Ishikawa (cell line): ENCODE data around the gene MYZAP.

Experiments used
- CEBPB ChIP-seq: IDR thresholded peaks from 2 replicates; pipeline ENCODE4 v1.6.1; 2012
- EP300 ChIP-seq: IDR thresholded peaks from 2 replicates; pipeline ENCODE4 v1.6.1; 2012; ENCODE audit warnings: borderline replicate concordance
- FOXM1 ChIP-seq: IDR thresholded peaks from 2 replicates; pipeline ENCODE4 v1.6.1; 2012; ENCODE audit warnings: low read depth, borderline replicate concordance
- MAX ChIP-seq: IDR thresholded peaks from 2 replicates; pipeline ENCODE4 v1.6.1; 2012
- RAD21 ChIP-seq: IDR thresholded peaks from 2 replicates; pipeline ENCODE4 v1.6.1; 2012; ENCODE audit warnings: low read depth
- TEAD4 ChIP-seq: IDR thresholded peaks from 2 replicates; pipeline ENCODE4 v1.6.1; 2012
- TF ChIP-seq, protein P1 (sequence below): IDR thresholded peaks from 2 replicates; pipeline ENCODE4 v1.6.1; 2012; ENCODE audit warnings: low read depth, mild to moderate bottlenecking

- TF ChIP-seq EP300 (no peak), FOXM1 (no peak), MAX (no peak), TEAD4 (no peak), RAD21 (no peak), CEBPB (no peak)
- TF ChIP-seq, protein P1, sequence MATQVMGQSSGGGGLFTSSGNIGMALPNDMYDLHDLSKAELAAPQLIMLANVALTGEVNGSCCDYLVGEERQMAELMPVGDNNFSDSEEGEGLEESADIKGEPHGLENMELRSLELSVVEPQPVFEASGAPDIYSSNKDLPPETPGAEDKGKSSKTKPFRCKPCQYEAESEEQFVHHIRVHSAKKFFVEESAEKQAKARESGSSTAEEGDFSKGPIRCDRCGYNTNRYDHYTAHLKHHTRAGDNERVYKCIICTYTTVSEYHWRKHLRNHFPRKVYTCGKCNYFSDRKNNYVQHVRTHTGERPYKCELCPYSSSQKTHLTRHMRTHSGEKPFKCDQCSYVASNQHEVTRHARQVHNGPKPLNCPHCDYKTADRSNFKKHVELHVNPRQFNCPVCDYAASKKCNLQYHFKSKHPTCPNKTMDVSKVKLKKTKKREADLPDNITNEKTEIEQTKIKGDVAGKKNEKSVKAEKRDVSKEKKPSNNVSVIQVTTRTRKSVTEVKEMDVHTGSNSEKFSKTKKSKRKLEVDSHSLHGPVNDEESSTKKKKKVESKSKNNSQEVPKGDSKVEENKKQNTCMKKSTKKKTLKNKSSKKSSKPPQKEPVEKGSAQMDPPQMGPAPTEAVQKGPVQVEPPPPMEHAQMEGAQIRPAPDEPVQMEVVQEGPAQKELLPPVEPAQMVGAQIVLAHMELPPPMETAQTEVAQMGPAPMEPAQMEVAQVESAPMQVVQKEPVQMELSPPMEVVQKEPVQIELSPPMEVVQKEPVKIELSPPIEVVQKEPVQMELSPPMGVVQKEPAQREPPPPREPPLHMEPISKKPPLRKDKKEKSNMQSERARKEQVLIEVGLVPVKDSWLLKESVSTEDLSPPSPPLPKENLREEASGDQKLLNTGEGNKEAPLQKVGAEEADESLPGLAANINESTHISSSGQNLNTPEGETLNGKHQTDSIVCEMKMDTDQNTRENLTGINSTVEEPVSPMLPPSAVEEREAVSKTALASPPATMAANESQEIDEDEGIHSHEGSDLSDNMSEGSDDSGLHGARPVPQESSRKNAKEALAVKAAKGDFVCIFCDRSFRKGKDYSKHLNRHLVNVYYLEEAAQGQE = no peak
Observed at GRCh38 chr15:57596301-57596855, 4.7 kb downstream of the MYZAP start.
